SU-DHL-6 (cell line): ENCODE results near the gene COL23A1.

Experiments used
- EZH2phosphoT487 ChIP-seq: fragments of 200-600 bp; sonication (generic), shearing (Covaris generic); conservative IDR thresholded peaks from 2 replicates; pipeline ENCODE4 v1.6.1; 2018; ENCODE audit warnings: mild to moderate bottlenecking, antibody characterized with exemption, low read length, moderate library complexity, mixed read lengths
- TF ChIP-seq, protein P1 (sequence below): fragments of 200-600 bp; sonication (generic); IDR thresholded peaks from one replicate; pipeline ENCODE4 v1.5.1; 2017; ENCODE audit warnings: antibody characterized with exemption, mild to moderate bottlenecking, low read length, moderate library complexity; ENCODE audit not compliant: insufficient read depth, poor library complexity, severe bottlenecking

GRCh38 chr5:178229861-178230260, 360.3 kb downstream of the COL23A1 start:
- TF ChIP-seq, protein P1, sequence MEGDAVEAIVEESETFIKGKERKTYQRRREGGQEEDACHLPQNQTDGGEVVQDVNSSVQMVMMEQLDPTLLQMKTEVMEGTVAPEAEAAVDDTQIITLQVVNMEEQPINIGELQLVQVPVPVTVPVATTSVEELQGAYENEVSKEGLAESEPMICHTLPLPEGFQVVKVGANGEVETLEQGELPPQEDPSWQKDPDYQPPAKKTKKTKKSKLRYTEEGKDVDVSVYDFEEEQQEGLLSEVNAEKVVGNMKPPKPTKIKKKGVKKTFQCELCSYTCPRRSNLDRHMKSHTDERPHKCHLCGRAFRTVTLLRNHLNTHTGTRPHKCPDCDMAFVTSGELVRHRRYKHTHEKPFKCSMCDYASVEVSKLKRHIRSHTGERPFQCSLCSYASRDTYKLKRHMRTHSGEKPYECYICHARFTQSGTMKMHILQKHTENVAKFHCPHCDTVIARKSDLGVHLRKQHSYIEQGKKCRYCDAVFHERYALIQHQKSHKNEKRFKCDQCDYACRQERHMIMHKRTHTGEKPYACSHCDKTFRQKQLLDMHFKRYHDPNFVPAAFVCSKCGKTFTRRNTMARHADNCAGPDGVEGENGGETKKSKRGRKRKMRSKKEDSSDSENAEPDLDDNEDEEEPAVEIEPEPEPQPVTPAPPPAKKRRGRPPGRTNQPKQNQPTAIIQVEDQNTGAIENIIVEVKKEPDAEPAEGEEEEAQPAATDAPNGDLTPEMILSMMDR = no peak
- no peak for TF ChIP-seq EZH2phosphoT487
